GM19099 (cell line): ENCODE results near the gene TMOD3.

Experiments used
- POLR2A ChIP-seq: IDR thresholded peaks from 3 replicates; pipeline ENCODE4 v1.6.1; 2011; ENCODE audit warnings: low read depth; ENCODE audit not compliant: insufficient read length; ENCODE audit errors: extremely low read depth

The TMOD3 gene

GRCh38 chr15:51846066-51846462, 16.6 kb downstream of the TMOD3 start:
- TF ChIP-seq POLR2A = no peak

GRCh38 chr15:51846463-51847230, 17.2 kb downstream of the TMOD3 start:
- TF ChIP-seq POLR2A = no peak

GRCh38 chr15:51848811-51849210, 19.4 kb downstream of the TMOD3 start:
- no peak for TF ChIP-seq POLR2A

- TF ChIP-seq POLR2A = no peak
These were observed 20.4 kb downstream of the TMOD3 start for GRCh38 chr15:51849860-51850259.

- no peak for TF ChIP-seq POLR2A
These were observed 24.5 kb downstream of the TMOD3 start for GRCh38 chr15:51853998-51854397.

GRCh38 chr15:51855612-51856011, 26.2 kb downstream of the TMOD3 start:
- no peak for TF ChIP-seq POLR2A

- no peak for TF ChIP-seq POLR2A
These were observed 27.4 kb downstream of the TMOD3 start for GRCh38 chr15:51856714-51857380.

GRCh38 chr15:51861557-51862359, 32.3 kb downstream of the TMOD3 start:
- TF ChIP-seq POLR2A = no peak

- TF ChIP-seq POLR2A = no peak
These were observed 33.7 kb downstream of the TMOD3 start for GRCh38 chr15:51863131-51863530.

- TF ChIP-seq POLR2A = no peak
These were observed 35.1 kb downstream of the TMOD3 start for GRCh38 chr15:51864408-51865056.

GRCh38 chr15:51865317-51865716, 35.9 kb downstream of the TMOD3 start:
- TF ChIP-seq POLR2A = no peak

- TF ChIP-seq POLR2A = no peak
These were observed 36.7 kb downstream of the TMOD3 start for GRCh38 chr15:51866161-51866560.

GRCh38 chr15:51866751-51867150, 37.3 kb downstream of the TMOD3 start:
- no peak for TF ChIP-seq POLR2A

GRCh38 chr15:51869060-51869421, 39.6 kb downstream of the TMOD3 start:
- TF ChIP-seq POLR2A = no peak

- TF ChIP-seq POLR2A = no peak
These were observed 41.3 kb downstream of the TMOD3 start for GRCh38 chr15:51870774-51871173.
